SK-N-SH treated with all-trans-retinoic acid at 6 μM for 48 hours (cell line): Measurements from ENCODE around the gene HDAC4.

Experiments used
- BACH2 ChIP-seq: fragments of 250-450 bp; sonication (Bioruptor Pico); IDR thresholded peaks from 2 replicates; pipeline ENCODE4 v1.9.0; 2021; ENCODE audit warnings: mild to moderate bottlenecking, borderline replicate concordance
- ESRRG ChIP-seq: fragments of 250-450 bp; sonication (Bioruptor Pico); IDR thresholded peaks from 2 replicates; pipeline ENCODE4 v1.6.1; 2021; ENCODE audit warnings: mild to moderate bottlenecking
- PPARA ChIP-seq: fragments of 250-450 bp; sonication (Bioruptor Pico); IDR thresholded peaks from 2 replicates; pipeline ENCODE4 v1.5.0; 2020; ENCODE audit warnings: mild to moderate bottlenecking, borderline replicate concordance
- RARB ChIP-seq: fragments of 250-450 bp; sonication (Bioruptor Pico); IDR thresholded peaks from 2 replicates; pipeline ENCODE4 v1.8.0; 2021; ENCODE audit warnings: mild to moderate bottlenecking, moderate library complexity
- SNAI2 ChIP-seq: fragments of 250-450 bp; sonication (Bioruptor Pico); IDR thresholded peaks from 2 replicates; pipeline ENCODE4 v1.5.0; 2020; ENCODE audit warnings: mild to moderate bottlenecking, moderate library complexity
- TCF4 ChIP-seq: fragments of 250-450 bp; sonication (Bioruptor Pico); IDR thresholded peaks from 2 replicates; pipeline ENCODE4 v1.8.0; 2021; ENCODE audit warnings: mild to moderate bottlenecking, moderate library complexity, borderline replicate concordance
- ZFP30 ChIP-seq: fragments of 450-650 bp; formaldehyde crosslinking; IDR thresholded peaks from 2 replicates; pipeline ENCODE4 v1.5.0; 2022; ENCODE audit warnings: mild to moderate bottlenecking, moderate library complexity
- TF ChIP-seq, protein P1 (sequence below): fragments of 250-450 bp; sonication (Bioruptor Pico); IDR thresholded peaks from 2 replicates; pipeline ENCODE4 v1.5.1; 2021; ENCODE audit warnings: mild to moderate bottlenecking, moderate library complexity
- TF ChIP-seq, protein P2 (sequence below): fragments of 250-450 bp; sonication (Bioruptor Pico); IDR thresholded peaks from 2 replicates; pipeline ENCODE4 v1.8.0; 2020; ENCODE audit warnings: mild to moderate bottlenecking, moderate library complexity, borderline replicate concordance
- TF ChIP-seq, protein P3 (sequence below): fragments of 250-450 bp; sonication (Bioruptor Pico); IDR thresholded peaks from 2 replicates; pipeline ENCODE4 v1.5.1; 2020; ENCODE audit warnings: low read depth, mild to moderate bottlenecking, moderate library complexity

DNA sequence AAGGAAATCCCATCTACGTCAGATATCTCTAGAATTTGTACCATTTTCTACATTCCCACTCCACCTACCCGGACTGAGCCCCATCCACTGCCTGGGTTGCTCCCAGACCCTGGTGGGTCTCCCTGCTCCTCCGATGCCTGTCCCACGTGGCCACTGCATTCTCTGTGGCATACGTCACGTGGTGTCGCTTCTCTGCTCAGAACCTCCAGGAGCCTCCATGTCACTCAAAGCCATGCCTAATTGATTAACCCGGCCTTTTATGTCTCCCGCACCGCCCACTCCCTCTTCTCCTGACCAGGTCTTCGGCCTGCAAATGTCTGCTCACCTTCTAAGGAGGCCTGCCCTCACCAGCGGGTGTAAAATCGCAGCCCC is 176.6 kb downstream of the HDAC4 start:
- TF ChIP-seq BACH2 (no peak), PPARA (CRISPR knock-in tag) (no peak), RARB (CRISPR knock-in tag) (no peak), ZFP30 (CRISPR knock-in tag) (no peak), TCF4 (no peak), ESRRG (CRISPR knock-in tag) (no peak), SNAI2 (CRISPR knock-in tag) (no peak)
- TF ChIP-seq, protein P1, sequence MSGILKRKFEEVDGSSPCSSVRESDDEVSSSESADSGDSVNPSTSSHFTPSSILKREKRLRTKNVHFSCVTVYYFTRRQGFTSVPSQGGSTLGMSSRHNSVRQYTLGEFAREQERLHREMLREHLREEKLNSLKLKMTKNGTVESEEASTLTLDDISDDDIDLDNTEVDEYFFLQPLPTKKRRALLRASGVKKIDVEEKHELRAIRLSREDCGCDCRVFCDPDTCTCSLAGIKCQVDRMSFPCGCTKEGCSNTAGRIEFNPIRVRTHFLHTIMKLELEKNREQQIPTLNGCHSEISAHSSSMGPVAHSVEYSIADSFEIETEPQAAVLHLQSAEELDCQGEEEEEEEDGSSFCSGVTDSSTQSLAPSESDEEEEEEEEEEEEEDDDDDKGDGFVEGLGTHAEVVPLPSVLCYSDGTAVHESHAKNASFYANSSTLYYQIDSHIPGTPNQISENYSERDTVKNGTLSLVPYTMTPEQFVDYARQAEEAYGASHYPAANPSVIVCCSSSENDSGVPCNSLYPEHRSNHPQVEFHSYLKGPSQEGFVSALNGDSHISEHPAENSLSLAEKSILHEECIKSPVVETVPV (CRISPR knock-in tag), result no peak
- TF ChIP-seq, protein P2, sequence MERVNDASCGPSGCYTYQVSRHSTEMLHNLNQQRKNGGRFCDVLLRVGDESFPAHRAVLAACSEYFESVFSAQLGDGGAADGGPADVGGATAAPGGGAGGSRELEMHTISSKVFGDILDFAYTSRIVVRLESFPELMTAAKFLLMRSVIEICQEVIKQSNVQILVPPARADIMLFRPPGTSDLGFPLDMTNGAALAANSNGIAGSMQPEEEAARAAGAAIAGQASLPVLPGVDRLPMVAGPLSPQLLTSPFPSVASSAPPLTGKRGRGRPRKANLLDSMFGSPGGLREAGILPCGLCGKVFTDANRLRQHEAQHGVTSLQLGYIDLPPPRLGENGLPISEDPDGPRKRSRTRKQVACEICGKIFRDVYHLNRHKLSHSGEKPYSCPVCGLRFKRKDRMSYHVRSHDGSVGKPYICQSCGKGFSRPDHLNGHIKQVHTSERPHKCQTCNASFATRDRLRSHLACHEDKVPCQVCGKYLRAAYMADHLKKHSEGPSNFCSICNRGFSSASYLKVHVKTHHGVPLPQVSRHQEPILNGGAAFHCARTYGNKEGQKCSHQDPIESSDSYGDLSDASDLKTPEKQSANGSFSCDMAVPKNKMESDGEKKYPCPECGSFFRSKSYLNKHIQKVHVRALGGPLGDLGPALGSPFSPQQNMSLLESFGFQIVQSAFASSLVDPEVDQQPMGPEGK, result no peak
- TF ChIP-seq, protein P3, sequence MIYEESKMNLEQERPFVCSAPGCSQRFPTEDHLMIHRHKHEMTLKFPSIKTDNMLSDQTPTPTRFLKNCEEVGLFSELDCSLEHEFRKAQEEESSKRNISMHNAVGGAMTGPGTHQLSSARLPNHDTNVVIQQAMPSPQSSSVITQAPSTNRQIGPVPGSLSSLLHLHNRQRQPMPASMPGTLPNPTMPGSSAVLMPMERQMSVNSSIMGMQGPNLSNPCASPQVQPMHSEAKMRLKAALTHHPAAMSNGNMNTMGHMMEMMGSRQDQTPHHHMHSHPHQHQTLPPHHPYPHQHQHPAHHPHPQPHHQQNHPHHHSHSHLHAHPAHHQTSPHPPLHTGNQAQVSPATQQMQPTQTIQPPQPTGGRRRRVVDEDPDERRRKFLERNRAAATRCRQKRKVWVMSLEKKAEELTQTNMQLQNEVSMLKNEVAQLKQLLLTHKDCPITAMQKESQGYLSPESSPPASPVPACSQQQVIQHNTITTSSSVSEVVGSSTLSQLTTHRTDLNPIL, result no peak
